ENCODE results near the gene QKI.

QKI gene

DNA sequence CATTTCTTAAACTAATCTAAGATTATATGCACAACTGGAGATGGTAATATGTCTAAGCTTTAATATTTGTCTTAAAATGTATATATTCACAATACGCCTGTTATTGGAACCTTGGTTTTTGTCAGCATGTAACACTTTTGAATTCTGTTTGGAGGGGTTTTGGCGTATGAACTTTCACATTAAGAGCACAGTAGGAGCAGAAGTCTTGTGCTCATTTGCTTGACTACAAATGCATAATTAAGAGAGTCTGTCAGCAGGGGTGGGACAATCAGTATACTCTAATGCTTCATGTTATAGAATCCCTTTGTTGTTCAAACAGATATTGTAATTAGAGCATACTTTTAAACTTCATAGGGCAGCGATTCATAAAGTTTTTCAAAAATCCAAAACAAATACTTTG lies 112.8 kb downstream of the QKI start:
- H3K27me3 ChIP-seq (ENCODE audit: insufficient read depth, poor library complexity, severe bottlenecking) = no peaks in the 10 kb centered on the region
- no peak overlapping the region for H3K4me3 ChIP-seq (replicated peaks; ENCODE audit: insufficient read depth, low read length)
- no peak for TF ChIP-seq SPI1 (IDR thresholded peaks at IDR 0.05; ENCODE audit: borderline replicate concordance, low read depth)
- no peak for TF ChIP-seq POLR2AphosphoS5 (IDR thresholded peaks at IDR 0.05; ENCODE audit: low read depth)
- TF ChIP-seq GABPA (IDR thresholded peaks at IDR 0.05; ENCODE audit: low read depth) = no peak
- TF ChIP-seq, protein P1, sequence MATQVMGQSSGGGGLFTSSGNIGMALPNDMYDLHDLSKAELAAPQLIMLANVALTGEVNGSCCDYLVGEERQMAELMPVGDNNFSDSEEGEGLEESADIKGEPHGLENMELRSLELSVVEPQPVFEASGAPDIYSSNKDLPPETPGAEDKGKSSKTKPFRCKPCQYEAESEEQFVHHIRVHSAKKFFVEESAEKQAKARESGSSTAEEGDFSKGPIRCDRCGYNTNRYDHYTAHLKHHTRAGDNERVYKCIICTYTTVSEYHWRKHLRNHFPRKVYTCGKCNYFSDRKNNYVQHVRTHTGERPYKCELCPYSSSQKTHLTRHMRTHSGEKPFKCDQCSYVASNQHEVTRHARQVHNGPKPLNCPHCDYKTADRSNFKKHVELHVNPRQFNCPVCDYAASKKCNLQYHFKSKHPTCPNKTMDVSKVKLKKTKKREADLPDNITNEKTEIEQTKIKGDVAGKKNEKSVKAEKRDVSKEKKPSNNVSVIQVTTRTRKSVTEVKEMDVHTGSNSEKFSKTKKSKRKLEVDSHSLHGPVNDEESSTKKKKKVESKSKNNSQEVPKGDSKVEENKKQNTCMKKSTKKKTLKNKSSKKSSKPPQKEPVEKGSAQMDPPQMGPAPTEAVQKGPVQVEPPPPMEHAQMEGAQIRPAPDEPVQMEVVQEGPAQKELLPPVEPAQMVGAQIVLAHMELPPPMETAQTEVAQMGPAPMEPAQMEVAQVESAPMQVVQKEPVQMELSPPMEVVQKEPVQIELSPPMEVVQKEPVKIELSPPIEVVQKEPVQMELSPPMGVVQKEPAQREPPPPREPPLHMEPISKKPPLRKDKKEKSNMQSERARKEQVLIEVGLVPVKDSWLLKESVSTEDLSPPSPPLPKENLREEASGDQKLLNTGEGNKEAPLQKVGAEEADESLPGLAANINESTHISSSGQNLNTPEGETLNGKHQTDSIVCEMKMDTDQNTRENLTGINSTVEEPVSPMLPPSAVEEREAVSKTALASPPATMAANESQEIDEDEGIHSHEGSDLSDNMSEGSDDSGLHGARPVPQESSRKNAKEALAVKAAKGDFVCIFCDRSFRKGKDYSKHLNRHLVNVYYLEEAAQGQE (IDR thresholded peaks at IDR 0.05; ENCODE audit: insufficient replicate concordance, low read depth) = no peak
- TF ChIP-seq, protein P2, sequence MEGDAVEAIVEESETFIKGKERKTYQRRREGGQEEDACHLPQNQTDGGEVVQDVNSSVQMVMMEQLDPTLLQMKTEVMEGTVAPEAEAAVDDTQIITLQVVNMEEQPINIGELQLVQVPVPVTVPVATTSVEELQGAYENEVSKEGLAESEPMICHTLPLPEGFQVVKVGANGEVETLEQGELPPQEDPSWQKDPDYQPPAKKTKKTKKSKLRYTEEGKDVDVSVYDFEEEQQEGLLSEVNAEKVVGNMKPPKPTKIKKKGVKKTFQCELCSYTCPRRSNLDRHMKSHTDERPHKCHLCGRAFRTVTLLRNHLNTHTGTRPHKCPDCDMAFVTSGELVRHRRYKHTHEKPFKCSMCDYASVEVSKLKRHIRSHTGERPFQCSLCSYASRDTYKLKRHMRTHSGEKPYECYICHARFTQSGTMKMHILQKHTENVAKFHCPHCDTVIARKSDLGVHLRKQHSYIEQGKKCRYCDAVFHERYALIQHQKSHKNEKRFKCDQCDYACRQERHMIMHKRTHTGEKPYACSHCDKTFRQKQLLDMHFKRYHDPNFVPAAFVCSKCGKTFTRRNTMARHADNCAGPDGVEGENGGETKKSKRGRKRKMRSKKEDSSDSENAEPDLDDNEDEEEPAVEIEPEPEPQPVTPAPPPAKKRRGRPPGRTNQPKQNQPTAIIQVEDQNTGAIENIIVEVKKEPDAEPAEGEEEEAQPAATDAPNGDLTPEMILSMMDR (IDR thresholded peaks at IDR 0.05; ENCODE audit: insufficient read depth, low read length) = no peak
- no peak for DNase-seq (ENCODE audit: low read depth in 1 of 2, low spot score in 1 of 2)
- no peak overlapping the region for H3K27ac ChIP-seq (replicated peaks)

DNA sequence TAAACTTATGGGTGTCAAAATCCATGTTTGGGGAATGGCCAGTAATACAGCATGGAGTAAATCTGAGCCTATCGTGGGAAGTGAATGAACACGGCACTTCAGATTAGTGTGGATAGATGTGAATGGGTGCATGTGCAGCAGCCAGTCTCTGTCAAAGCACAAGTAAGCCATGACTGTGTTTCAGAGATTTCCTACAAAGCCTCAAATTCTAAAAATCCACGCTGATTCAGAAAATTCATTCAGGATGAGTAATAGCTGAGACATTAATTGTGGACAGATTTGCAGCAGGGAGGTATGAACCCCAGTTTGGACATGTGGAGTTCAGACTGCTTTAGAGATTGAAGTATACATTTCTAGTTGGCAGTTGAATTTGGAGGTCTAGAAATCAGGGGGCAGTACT lies 115.1 kb downstream of the QKI start:
- Histone ChIP-seq H3K27ac (replicated peaks) (no peak overlapping the region), H3K4me3 (replicated peaks; ENCODE audit: insufficient read depth, low read length) (no peak overlapping the region), H3K27me3 (ENCODE audit: insufficient read depth, poor library complexity, severe bottlenecking) (no peaks in the 10 kb centered on the region)
- TF ChIP-seq, protein P2 (IDR thresholded peaks at IDR 0.05; ENCODE audit: insufficient read depth, low read length) = no peak
- TF ChIP-seq, protein P1 (IDR thresholded peaks at IDR 0.05; ENCODE audit: insufficient replicate concordance, low read depth) = no peak
- no peak for TF ChIP-seq POLR2AphosphoS5 (IDR thresholded peaks at IDR 0.05; ENCODE audit: low read depth)
- no peak for TF ChIP-seq SPI1 (IDR thresholded peaks at IDR 0.05; ENCODE audit: borderline replicate concordance, low read depth)
- no peak for TF ChIP-seq GABPA (IDR thresholded peaks at IDR 0.05; ENCODE audit: low read depth)
- no peak for DNase-seq (ENCODE audit: low read depth in 1 of 2, low spot score in 1 of 2)

DNA sequence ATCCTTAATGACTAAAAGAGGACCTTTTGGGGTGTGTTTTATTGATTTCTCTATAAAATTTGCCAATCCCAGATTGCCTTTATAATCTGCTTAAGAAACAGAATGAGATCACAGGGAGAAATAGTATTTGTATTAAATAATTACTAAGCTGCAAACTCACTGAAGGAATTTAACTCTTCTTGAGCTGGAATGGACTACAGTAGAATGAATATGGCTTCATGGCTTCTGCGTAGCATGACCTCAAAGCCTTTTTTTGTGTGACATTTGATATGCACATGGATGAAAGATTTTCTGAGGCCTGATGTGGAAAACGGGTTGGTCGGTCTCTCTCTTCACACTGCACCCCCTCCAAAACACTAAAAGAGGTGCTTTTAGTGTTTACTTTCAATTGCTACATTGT lies 115.9 kb downstream of the QKI start:
- Histone ChIP-seq H3K27ac (replicated peaks) (no peak overlapping the region), H3K27me3 (ENCODE audit: insufficient read depth, poor library complexity, severe bottlenecking) (no peaks in the 10 kb centered on the region), H3K4me3 (replicated peaks; ENCODE audit: insufficient read depth, low read length) (no peak overlapping the region)
- no peak for DNase-seq (ENCODE audit: low read depth in 1 of 2, low spot score in 1 of 2)
- TF ChIP-seq, protein P2 (IDR thresholded peaks at IDR 0.05; ENCODE audit: insufficient read depth, low read length) = no peak
- no peak for TF ChIP-seq SPI1 (IDR thresholded peaks at IDR 0.05; ENCODE audit: borderline replicate concordance, low read depth)
- TF ChIP-seq, protein P1 (IDR thresholded peaks at IDR 0.05; ENCODE audit: insufficient replicate concordance, low read depth) = no peak
- TF ChIP-seq POLR2AphosphoS5 (IDR thresholded peaks at IDR 0.05; ENCODE audit: low read depth) = no peak
- no peak for TF ChIP-seq GABPA (IDR thresholded peaks at IDR 0.05; ENCODE audit: low read depth)

Measured in HL-60 (cell line).